Measurements from ENCODE around the gene ABCB8. TPM values are rescaled to one million over a fixed set of nuclear protein-coding genes. Genes with fewer than 3 reads are reported as not detected.

Gene ABCB8
- total and polyA plus RNA-seq, 4 donors: 12.4 to 30.2 (median 22.5) TPM

GRCh38 chr7:151094675-151095074, 66.4 kb downstream of the ABCB8 start:
- Histone ChIP-seq H3K27ac (ENCODE audit: low read depth in 1 of 2, low read length in 2 of 2) (no peak overlapping the region), H3K36me3 (ENCODE audit: control insufficient read depth in 4 of 4, insufficient read depth in 3 of 4, low read depth in 1 of 4, low read length in 3 of 4) (peaks cover 0 to 2% (median 0%) of the 10 kb centered on the region in 4 donors)

More at GRCh38 chr7:151094675-151095074, 66.4 kb downstream of the ABCB8 start:
- Histone ChIP-seq H3K27me3 (ENCODE audit: control insufficient read depth in 4 of 4, insufficient read depth in 4 of 4, low read length in 3 of 4) (no peaks in the 10 kb centered on the region), H3K9ac (ENCODE audit: low read depth in 1 of 2, low read length in 2 of 2) (no peak overlapping the region), H3K4me1 (ENCODE audit: control insufficient read depth in 4 of 4, insufficient read depth in 4 of 4, low read length in 3 of 4) (peaks cover 0 to 22% (median 11%) of the 10 kb centered on the region in 4 donors), H3K9me3 (ENCODE audit: control insufficient read depth in 4 of 4, low read length in 3 of 4) (no peaks in the 10 kb centered on the region), H3K4me3 (ENCODE audit: low read depth in 1 of 3, low read length in 3 of 3) (no peak overlapping the region)
- WGBS: 85% methylated on average over 5 of the region's 5 CpGs
- TF ChIP-seq HNF4A (conservative IDR thresholded peaks at IDR 0.05) (no peak), REST (IDR thresholded peaks at IDR 0.05) (no peak), ZBTB33 (IDR thresholded peaks at IDR 0.05) (no peak), SP1 (IDR thresholded peaks at IDR 0.05) (no peak), ATF3 (IDR thresholded peaks at IDR 0.05) (no peak), MAX (IDR thresholded peaks at IDR 0.05) (no peak), RXRA (IDR thresholded peaks at IDR 0.05) (no peak), RAD21 (IDR thresholded peaks at IDR 0.05) (no peak), CTCF (IDR thresholded peaks at IDR 0.05; ENCODE audit: low read depth, low read length, missing input control) (no peak), EGR1 (IDR thresholded peaks at IDR 0.05; ENCODE audit: low read depth in 2 of 2) (no peak), FOXA1 (IDR thresholded peaks at IDR 0.05) (no peak), TAF1 (conservative IDR thresholded peaks at IDR 0.05) (no peak), NR2F2 (IDR thresholded peaks at IDR 0.05) (no peak), JUND (IDR thresholded peaks at IDR 0.05) (no peak)
- DNase-seq (ENCODE audit: low spot score): no peak

Data from liver (tissue), 9 donors.